ENCODE measurements around the gene FSTL4.

FSTL4 gene

GRCh38 chr5:133472829-133473228, 139.5 kb downstream of the FSTL4 start:
- Mint-ChIP-seq H3K27me3 (peaks cover 60% of the 10 kb centered on the region), H3K4me3 (no peak overlapping the region), H3K36me3 (no peaks in the 10 kb centered on the region), H3K27ac (no peak overlapping the region), H3K4me1 (no peaks in the 10 kb centered on the region), H3K9me3 (no peaks in the 10 kb centered on the region)
- ATAC-seq = no peak

- Mint-ChIP-seq H3K27me3 (peaks cover 57% of the 10 kb centered on the region), H3K9me3 (no peaks in the 10 kb centered on the region), H3K4me1 (no peaks in the 10 kb centered on the region), H3K27ac (no peak overlapping the region), H3K4me3 (no peak overlapping the region), H3K36me3 (no peaks in the 10 kb centered on the region)
- ATAC-seq = no peak
Measured at GRCh38 chr5:133471699-133472098, 140.6 kb downstream of the FSTL4 start.

GRCh38 chr5:133470841-133471240, 141.5 kb downstream of the FSTL4 start:
- Mint-ChIP-seq H3K9me3 (no peaks in the 10 kb centered on the region), H3K36me3 (no peaks in the 10 kb centered on the region), H3K4me1 (no peaks in the 10 kb centered on the region), H3K4me3 (no peak overlapping the region), H3K27ac (no peak overlapping the region), H3K27me3 (peaks cover 54% of the 10 kb centered on the region)
- no peak for ATAC-seq

- Mint-ChIP-seq H3K27me3 (peaks cover 44% of the 10 kb centered on the region), H3K9me3 (no peaks in the 10 kb centered on the region), H3K27ac (no peak overlapping the region), H3K4me3 (no peak overlapping the region), H3K36me3 (no peaks in the 10 kb centered on the region), H3K4me1 (no peaks in the 10 kb centered on the region)
- ATAC-seq = no peak
Measured at GRCh38 chr5:133469846-133470245, 142.5 kb downstream of the FSTL4 start.

- no peaks in the 10 kb centered on the region for H3K9me3 Mint-ChIP-seq
- H3K27me3 Mint-ChIP-seq = peaks cover 38% of the 10 kb centered on the region
- ATAC-seq = no peak
- H3K36me3 Mint-ChIP-seq = no peaks in the 10 kb centered on the region
- no peak overlapping the region for H3K4me3 Mint-ChIP-seq
- H3K4me1 Mint-ChIP-seq = no peaks in the 10 kb centered on the region
- no peak overlapping the region for H3K27ac Mint-ChIP-seq
Measured at GRCh38 chr5:133469252-133469651, 143.1 kb downstream of the FSTL4 start.

GRCh38 chr5:133468596-133468995, 143.7 kb downstream of the FSTL4 start:
- ATAC-seq = no peak
- no peak overlapping the region for H3K27ac Mint-ChIP-seq
- H3K36me3 Mint-ChIP-seq = no peaks in the 10 kb centered on the region
- peaks cover 31% of the 10 kb centered on the region for H3K27me3 Mint-ChIP-seq
- no peak overlapping the region for H3K4me3 Mint-ChIP-seq
- H3K4me1 Mint-ChIP-seq = no peaks in the 10 kb centered on the region
- H3K9me3 Mint-ChIP-seq = no peaks in the 10 kb centered on the region

- Mint-ChIP-seq H3K4me1 (no peaks in the 10 kb centered on the region), H3K36me3 (no peaks in the 10 kb centered on the region), H3K4me3 (no peak overlapping the region), H3K27ac (no peak overlapping the region), H3K9me3 (no peaks in the 10 kb centered on the region), H3K27me3 (peaks cover 25% of the 10 kb centered on the region)
- no peak for ATAC-seq
Measured at GRCh38 chr5:133467826-133468463, 144.4 kb downstream of the FSTL4 start.

- H3K27ac Mint-ChIP-seq = no peak overlapping the region
- no peaks in the 10 kb centered on the region for H3K4me1 Mint-ChIP-seq
- no peak overlapping the region for H3K4me3 Mint-ChIP-seq
- no peaks in the 10 kb centered on the region for H3K36me3 Mint-ChIP-seq
- no peak for ATAC-seq
- no peaks in the 10 kb centered on the region for H3K9me3 Mint-ChIP-seq
- peaks cover 19% of the 10 kb centered on the region for H3K27me3 Mint-ChIP-seq
Measured at GRCh38 chr5:133467335-133467779, 145.0 kb downstream of the FSTL4 start.

- ATAC-seq = no peak
- Mint-ChIP-seq H3K4me1 (no peaks in the 10 kb centered on the region), H3K36me3 (no peaks in the 10 kb centered on the region), H3K9me3 (no peaks in the 10 kb centered on the region), H3K27me3 (peaks cover 13% of the 10 kb centered on the region), H3K4me3 (no peak overlapping the region), H3K27ac (no peak overlapping the region)
Measured at GRCh38 chr5:133466556-133467334, 145.6 kb downstream of the FSTL4 start.

- H3K4me3 Mint-ChIP-seq = no peak overlapping the region
- H3K36me3 Mint-ChIP-seq = no peaks in the 10 kb centered on the region
- peaks cover 8% of the 10 kb centered on the region for H3K4me1 Mint-ChIP-seq
- H3K27ac Mint-ChIP-seq = no peak overlapping the region
- no peak for ATAC-seq
- peaks cover 5% of the 10 kb centered on the region for H3K27me3 Mint-ChIP-seq
- no peaks in the 10 kb centered on the region for H3K9me3 Mint-ChIP-seq
Measured at GRCh38 chr5:133464013-133464412, 148.3 kb downstream of the FSTL4 start.

GRCh38 chr5:133461796-133462516, 150.4 kb downstream of the FSTL4 start:
- no peaks in the 10 kb centered on the region for H3K9me3 Mint-ChIP-seq
- ATAC-seq = no peak

GRCh38 chr5:133460172-133460758, 152.1 kb downstream of the FSTL4 start:
- ATAC-seq = no peak
- Mint-ChIP-seq H3K4me1 (peaks cover 8% of the 10 kb centered on the region), H3K9me3 (no peaks in the 10 kb centered on the region), H3K27me3 (no peaks in the 10 kb centered on the region), H3K4me3 (no peak overlapping the region), H3K27ac (no peak overlapping the region), H3K36me3 (no peaks in the 10 kb centered on the region)

More at GRCh38 chr5:133461796-133462516, 150.4 kb downstream of the FSTL4 start:
- no peak overlapping the region for H3K27ac Mint-ChIP-seq
- no peak overlapping the region for H3K4me3 Mint-ChIP-seq
- H3K36me3 Mint-ChIP-seq = no peaks in the 10 kb centered on the region
- H3K27me3 Mint-ChIP-seq = no peaks in the 10 kb centered on the region
- H3K4me1 Mint-ChIP-seq = peaks cover 8% of the 10 kb centered on the region

GRCh38 chr5:133459474-133460160, 152.7 kb downstream of the FSTL4 start:
- H3K36me3 Mint-ChIP-seq = no peaks in the 10 kb centered on the region
- H3K9me3 Mint-ChIP-seq = no peaks in the 10 kb centered on the region
- H3K4me3 Mint-ChIP-seq = no peak overlapping the region
- no peaks in the 10 kb centered on the region for H3K27me3 Mint-ChIP-seq
- no peak for ATAC-seq
- H3K4me1 Mint-ChIP-seq = peaks cover 8% of the 10 kb centered on the region
- H3K27ac Mint-ChIP-seq = no peak overlapping the region

- peaks cover 8% of the 10 kb centered on the region for H3K4me1 Mint-ChIP-seq
- H3K36me3 Mint-ChIP-seq = no peaks in the 10 kb centered on the region
- ATAC-seq = no peak
- no peak overlapping the region for H3K27ac Mint-ChIP-seq
- no peaks in the 10 kb centered on the region for H3K9me3 Mint-ChIP-seq
- H3K4me3 Mint-ChIP-seq = no peak overlapping the region
- peaks cover 2% of the 10 kb centered on the region for H3K27me3 Mint-ChIP-seq
Measured at GRCh38 chr5:133458435-133458834, 153.9 kb downstream of the FSTL4 start.

All from stimulated activated memory B cell treated with anti-CD40 and anti-IgM and Interleukin-4, amounts not matched to agents 10 μg/mL and 1 μg/mL and 100 μg/mL, for 72 hours (primary cell).